RWPE2 (cell line): Measurements from ENCODE around the gene NPHP4.

Experiments
- ATAC-seq: fragments of 200-7000 bp; cut with Tn5 transposase; 3 replicates; pipeline ENCODE4 v1.9.1; 2021; ENCODE audit warnings: low read depth
- DNase-seq: peaks from one replicate; pipeline ENCODE4 v3.0.0-alpha.2; 2020; ENCODE audit warnings: low spot score
- H3K27ac ChIP-seq: fragments of 450-650 bp; 2 replicates; pipeline ENCODE4 v1.5.1; 2017; ENCODE audit warnings: mild to moderate bottlenecking; ENCODE audit not compliant: poor library complexity, severe bottlenecking
- H3K27me3 ChIP-seq: fragments of 250-450 bp; sonication (Bioruptor Pico); 2 replicates; pipeline ENCODE4 v1.5.1; 2021; ENCODE audit warnings: mild to moderate bottlenecking, moderate library complexity; ENCODE audit not compliant: insufficient read depth, poor library complexity, severe bottlenecking
- H3K36me3 ChIP-seq: fragments of 250-450 bp; sonication (Bioruptor Pico); 2 replicates; pipeline ENCODE4 v1.5.1; 2020; ENCODE audit warnings: low read depth, mild to moderate bottlenecking, moderate library complexity
- H3K4me1 ChIP-seq: fragments of 250-450 bp; sonication (Bioruptor Pico); 2 replicates; pipeline ENCODE4 v1.5.1; 2021; ENCODE audit warnings: mild to moderate bottlenecking, moderate library complexity; ENCODE audit not compliant: insufficient read depth, poor library complexity, severe bottlenecking
- H3K4me3 ChIP-seq: fragments of 250-450 bp; sonication (Bioruptor Pico); 2 replicates; pipeline ENCODE4 v1.5.1; 2021; ENCODE audit warnings: mild to moderate bottlenecking, moderate library complexity; ENCODE audit not compliant: severe bottlenecking
- H3K9me3 ChIP-seq: fragments of 250-450 bp; sonication (Bioruptor Pico); 2 replicates; pipeline ENCODE4 v1.5.1; 2021; ENCODE audit warnings: mild to moderate bottlenecking, moderate library complexity; ENCODE audit not compliant: severe bottlenecking
- CTCF ChIP-seq: fragments of 450-650 bp; IDR thresholded peaks from one replicate; pipeline ENCODE4 v1.5.1; 2017; ENCODE audit warnings: mild to moderate bottlenecking, moderate library complexity; ENCODE audit not compliant: poor library complexity, severe bottlenecking

The NPHP4 gene

GRCh38 chr1:5830771-5831599 is 161.2 kb downstream of the NPHP4 start:
- no peaks in the 10 kb centered on the region for H3K9me3 ChIP-seq
- no peak overlapping the region for H3K27ac ChIP-seq
- H3K4me1 ChIP-seq, result no peaks in the 10 kb centered on the region
- H3K4me3 ChIP-seq, result no peak overlapping the region
- H3K36me3 ChIP-seq, result no peaks in the 10 kb centered on the region
- TF ChIP-seq CTCF, result no peak
- DNase-seq (no peak), ATAC-seq (no peak)
- no peaks in the 10 kb centered on the region for H3K27me3 ChIP-seq

DNA sequence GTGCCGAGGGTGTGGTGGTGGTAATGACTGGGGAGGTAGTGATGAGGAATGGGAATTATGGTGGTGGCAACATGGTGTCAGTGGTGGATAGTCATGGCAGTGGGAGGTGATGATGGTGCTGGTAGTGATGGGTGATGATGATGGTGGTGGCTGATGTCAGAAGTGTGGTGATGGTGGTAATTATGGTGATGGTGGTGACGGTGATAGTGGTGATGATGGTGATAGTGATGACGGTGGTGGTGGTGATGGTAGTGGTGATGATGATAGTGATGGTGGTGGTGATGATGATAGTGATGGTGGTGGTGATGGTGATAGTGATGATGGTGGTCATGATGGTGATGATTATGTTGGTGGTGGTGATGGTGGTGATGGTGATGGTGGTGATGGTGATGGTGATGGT is 162.8 kb downstream of the NPHP4 start:
- no peaks in the 10 kb centered on the region for H3K9me3 ChIP-seq

DNA sequence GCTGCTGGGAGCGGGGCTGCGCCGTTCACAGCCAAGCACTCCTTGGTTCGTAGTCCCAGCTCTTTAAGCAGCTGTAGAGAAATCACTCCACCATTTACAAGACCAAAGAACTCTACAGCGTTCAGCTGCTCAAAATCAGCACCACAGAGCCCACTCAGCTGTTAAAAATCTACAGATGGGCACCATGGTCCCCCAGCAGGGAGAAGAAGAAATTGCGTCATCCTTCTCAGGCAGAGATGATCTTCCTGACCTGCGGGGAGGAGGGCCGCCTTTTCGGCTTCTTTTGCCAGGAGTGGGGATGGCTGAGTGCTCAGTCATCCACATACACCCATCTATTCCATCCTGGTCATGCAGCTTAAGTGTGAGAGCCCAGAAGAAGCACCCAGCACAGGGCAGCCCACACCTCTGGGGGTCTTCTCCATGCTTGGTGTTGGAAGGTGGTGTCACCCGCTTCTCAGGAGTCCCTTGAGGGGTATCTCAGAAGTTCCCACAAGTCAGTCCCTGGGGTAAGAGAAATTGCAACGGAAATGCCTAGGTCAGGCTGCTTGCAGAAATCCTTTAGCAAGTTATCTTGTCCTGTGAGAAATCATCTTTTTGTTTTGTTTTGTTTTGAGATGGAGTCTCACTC is 163.8 kb downstream of the NPHP4 start:
- H3K4me3 ChIP-seq, result no peak overlapping the region
- no peak for ATAC-seq

More for the DNA sequence above, 162.8 kb downstream of the NPHP4 start:
- Histone ChIP-seq H3K27ac (no peak overlapping the region), H3K4me3 (no peak overlapping the region), H3K36me3 (no peaks in the 10 kb centered on the region), H3K4me1 (no peaks in the 10 kb centered on the region), H3K27me3 (no peaks in the 10 kb centered on the region)
- ATAC-seq (no peak), DNase-seq (no peak)
- no peak for TF ChIP-seq CTCF

GRCh38 chr1:5827516-5827915 is 164.7 kb downstream of the NPHP4 start:
- TF ChIP-seq CTCF, result no peak
- no peaks in the 10 kb centered on the region for H3K9me3 ChIP-seq
- H3K36me3 ChIP-seq, result no peaks in the 10 kb centered on the region
- DNase-seq, result no peak
- no peak for ATAC-seq
- no peak overlapping the region for H3K4me3 ChIP-seq
- no peaks in the 10 kb centered on the region for H3K27me3 ChIP-seq
- no peak overlapping the region for H3K27ac ChIP-seq
- H3K4me1 ChIP-seq, result no peaks in the 10 kb centered on the region

More for the DNA sequence above, 163.8 kb downstream of the NPHP4 start:
- DNase-seq, result no peak
- Histone ChIP-seq H3K36me3 (no peaks in the 10 kb centered on the region), H3K27ac (no peak overlapping the region), H3K27me3 (no peaks in the 10 kb centered on the region), H3K9me3 (no peaks in the 10 kb centered on the region), H3K4me1 (no peaks in the 10 kb centered on the region)
- no peak for TF ChIP-seq CTCF

DNA sequence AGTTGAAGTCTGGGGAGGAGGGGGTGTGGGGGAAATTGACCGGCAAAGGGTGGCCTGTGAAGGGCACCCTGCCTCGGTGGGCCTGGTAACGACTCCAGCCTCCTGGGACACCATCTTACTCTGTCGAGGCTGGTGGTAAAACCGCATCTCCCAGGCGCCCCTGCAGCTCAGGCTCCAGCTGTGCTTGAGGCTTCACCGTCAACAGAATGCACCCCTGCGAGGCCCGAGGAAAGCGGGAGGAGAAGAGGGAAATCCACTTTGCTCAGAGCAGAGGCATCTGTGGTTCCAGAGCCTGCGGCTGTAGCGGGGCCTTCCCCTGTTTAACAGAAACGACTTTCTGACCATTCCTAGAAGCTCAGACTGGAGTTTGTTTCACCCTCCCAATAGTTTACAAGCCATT is 165.6 kb downstream of the NPHP4 start:
- Histone ChIP-seq H3K4me1 (no peaks in the 10 kb centered on the region), H3K9me3 (no peaks in the 10 kb centered on the region), H3K27me3 (no peaks in the 10 kb centered on the region), H3K36me3 (no peaks in the 10 kb centered on the region), H3K4me3 (no peak overlapping the region), H3K27ac (no peak overlapping the region)
- DNase-seq, result no peak
- TF ChIP-seq CTCF, result no peak
- ATAC-seq, result no peak
